NT2/D1 (cell line): ENCODE results near the gene ZNF445.
"Not testable (repeated sequence)": the region's sequence is repeated elsewhere in the genome, so short reads cannot be mapped to it uniquely, and the experiment has no call there.

Experiments used
- DNase-seq: peaks from one replicate; pipeline ENCODE4 v3.0.0-alpha.2; 2011; ENCODE audit warnings: low read depth, low spot score
- H3K27me3 ChIP-seq: 2 replicates; pipeline ENCODE4 v1.6.0; 2011; ENCODE audit warnings: mild to moderate bottlenecking; ENCODE audit not compliant: insufficient read length, insufficient read depth
- H3K36me3 ChIP-seq: 2 replicates; pipeline ENCODE4 v1.6.1; 2011; ENCODE audit warnings: mild to moderate bottlenecking, low read length, mixed read lengths; ENCODE audit not compliant: insufficient read depth, insufficient read length
- H3K4me1 ChIP-seq: 2 replicates; pipeline ENCODE4 v1.5.1; 2011; ENCODE audit not compliant: insufficient read depth, insufficient read length
- H3K4me3 ChIP-seq: 2 replicates; pipeline ENCODE4 v1.5.1; 2011; ENCODE audit warnings: low read depth; ENCODE audit not compliant: insufficient read length
- H3K9ac ChIP-seq: 2 replicates; pipeline ENCODE4 v1.6.0; 2011; ENCODE audit warnings: low read depth; ENCODE audit not compliant: insufficient read length
- H3K9me3 ChIP-seq: 2 replicates; pipeline ENCODE4 v1.5.1; 2011; ENCODE audit warnings: mild to moderate bottlenecking, low read length; ENCODE audit not compliant: insufficient read depth
- SUZ12 ChIP-seq: IDR thresholded peaks from 2 replicates; pipeline ENCODE4 v1.6.1; 2011; ENCODE audit not compliant: insufficient read length, insufficient read depth; ENCODE audit errors: extremely low read depth
- YY1 ChIP-seq: IDR thresholded peaks from 2 replicates; pipeline ENCODE4 v1.6.1; 2011; ENCODE audit not compliant: insufficient read length, insufficient read depth
- ZNF274 ChIP-seq: IDR thresholded peaks from 2 replicates; pipeline ENCODE4 v1.6.1; 2011; ENCODE audit warnings: mild to moderate bottlenecking, low read depth, low read length

The ZNF445 gene

DNA sequence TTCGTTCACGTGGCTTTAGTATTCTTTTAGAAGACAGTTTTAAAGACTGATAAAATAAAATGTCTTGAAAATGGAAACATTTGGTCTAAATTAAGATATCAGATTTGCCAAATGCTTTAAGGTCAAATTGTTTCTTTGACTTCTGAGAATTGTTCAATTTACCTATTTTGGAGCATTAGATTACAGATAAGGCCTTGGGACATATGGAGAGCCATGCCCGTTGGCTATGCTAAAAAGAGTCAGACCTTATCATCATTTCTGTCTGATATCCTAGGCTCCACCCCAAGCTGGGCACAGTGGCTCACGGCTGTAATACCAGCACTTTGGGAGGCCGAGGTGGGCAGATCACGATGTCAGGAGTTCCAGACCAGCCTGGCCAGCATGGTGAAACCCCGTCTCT, 13.0 kb downstream of the ZNF445 start:
- H3K9ac ChIP-seq = no peak overlapping the region
- no peaks in the 10 kb centered on the region for H3K4me1 ChIP-seq
- H3K9me3 ChIP-seq = peaks cover 15% of the 10 kb centered on the region; the same call in 1 of the 2 replicates
- DNase-seq = no peak
- H3K27me3 ChIP-seq = no peaks in the 10 kb centered on the region
- TF ChIP-seq ZNF274 = no peak
- no peak for TF ChIP-seq YY1
- TF ChIP-seq SUZ12 = no peak
- H3K36me3 ChIP-seq = peaks cover 56% of the 10 kb centered on the region
- no peak overlapping the region for H3K4me3 ChIP-seq

DNA sequence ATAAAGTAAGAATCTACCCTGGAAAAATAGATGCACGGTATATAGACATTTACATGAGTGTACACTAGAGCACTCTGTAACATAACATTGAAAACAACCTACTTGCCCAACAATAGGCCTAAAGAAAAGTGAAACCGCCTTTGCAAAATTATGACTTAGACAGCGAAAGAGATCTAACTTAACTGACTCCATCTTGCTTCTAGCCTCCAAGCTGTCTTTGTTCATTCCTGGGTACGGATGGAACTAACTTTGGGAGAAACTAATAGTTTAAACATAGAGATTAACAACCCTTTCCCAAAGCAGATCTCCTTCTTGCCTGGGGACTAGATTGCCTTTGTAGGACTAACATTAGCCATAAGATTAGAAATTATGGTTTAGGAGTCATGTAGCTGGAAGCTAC, 17.4 kb downstream of the ZNF445 start:
- not testable (repeated sequence) for H3K27me3 ChIP-seq, DNase-seq, H3K9ac ChIP-seq, H3K4me1 ChIP-seq, H3K4me3 ChIP-seq
- H3K9me3 ChIP-seq = peaks cover 15% of the 10 kb centered on the region; the same call in 1 of the 2 replicates
- H3K36me3 ChIP-seq = peaks cover 67% of the 10 kb centered on the region

DNA sequence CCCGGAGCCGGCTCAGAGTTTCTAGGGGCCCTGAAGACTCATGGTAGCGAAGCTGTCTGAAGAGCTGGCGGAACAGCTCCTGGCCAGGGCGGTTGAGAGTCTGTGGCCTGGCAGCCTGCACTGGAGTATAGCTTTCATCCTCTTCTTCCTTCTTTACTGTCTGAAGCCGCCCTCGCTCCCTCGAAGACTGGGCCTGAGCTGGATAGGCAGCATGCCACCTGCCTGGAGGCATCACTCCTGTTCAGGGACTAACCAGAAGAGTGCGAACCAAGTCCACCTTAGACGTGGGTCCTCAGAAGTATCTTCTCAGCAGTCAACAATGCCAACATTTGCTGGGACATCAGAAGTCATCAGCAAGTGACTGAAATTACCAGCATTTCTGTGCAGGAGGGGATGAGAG, 22.2 kb downstream of the ZNF445 start:
- no peak for DNase-seq
- no peak for TF ChIP-seq YY1
- no peak for TF ChIP-seq ZNF274
- TF ChIP-seq SUZ12 = no peak
- H3K4me1 ChIP-seq = no peaks in the 10 kb centered on the region
- no peak overlapping the region for H3K4me3 ChIP-seq
- H3K9me3 ChIP-seq = no peaks in the 10 kb centered on the region
- H3K27me3 ChIP-seq = no peaks in the 10 kb centered on the region
- H3K9ac ChIP-seq = no peak overlapping the region
- H3K36me3 ChIP-seq = peaks cover 71% of the 10 kb centered on the region

DNA sequence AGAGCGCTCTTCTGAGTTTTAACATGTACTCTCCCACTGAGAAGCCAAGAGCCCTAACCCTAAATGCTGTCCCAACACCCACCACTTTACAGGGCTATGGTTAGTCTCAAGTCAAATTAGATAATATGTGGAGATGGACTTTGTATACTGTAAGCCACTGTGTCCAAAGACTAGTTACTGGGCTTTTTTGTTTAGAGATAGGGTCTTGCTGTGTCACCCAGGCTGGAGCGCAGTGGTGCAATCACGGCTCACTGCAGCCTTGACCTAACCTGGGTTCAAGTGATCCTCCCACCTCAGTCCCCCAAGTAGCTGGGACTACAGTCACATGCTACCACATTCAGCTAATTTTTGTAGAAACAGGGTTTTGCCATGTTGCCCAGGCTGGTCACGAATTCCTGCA, 23.2 kb downstream of the ZNF445 start:
- no peak overlapping the region for H3K9ac ChIP-seq
- H3K27me3 ChIP-seq = no peaks in the 10 kb centered on the region
- no peak for TF ChIP-seq YY1
- no peak overlapping the region for H3K4me3 ChIP-seq
- H3K9me3 ChIP-seq = no peaks in the 10 kb centered on the region
- peaks cover 82% of the 10 kb centered on the region for H3K36me3 ChIP-seq
- no peak for DNase-seq
- no peaks in the 10 kb centered on the region for H3K4me1 ChIP-seq

GRCh38 chr3:44451441-44451840, 26.0 kb downstream of the ZNF445 start:
- Histone ChIP-seq H3K36me3 (peaks cover 96% of the 10 kb centered on the region), H3K4me1 (no peaks in the 10 kb centered on the region), H3K27me3 (no peaks in the 10 kb centered on the region), H3K4me3 (no peak overlapping the region), H3K9me3 (no peaks in the 10 kb centered on the region), H3K9ac (no peak overlapping the region)
- TF ChIP-seq ZNF274 (no peak), YY1 (no peak), SUZ12 (no peak)
- DNase-seq = no peak

DNA sequence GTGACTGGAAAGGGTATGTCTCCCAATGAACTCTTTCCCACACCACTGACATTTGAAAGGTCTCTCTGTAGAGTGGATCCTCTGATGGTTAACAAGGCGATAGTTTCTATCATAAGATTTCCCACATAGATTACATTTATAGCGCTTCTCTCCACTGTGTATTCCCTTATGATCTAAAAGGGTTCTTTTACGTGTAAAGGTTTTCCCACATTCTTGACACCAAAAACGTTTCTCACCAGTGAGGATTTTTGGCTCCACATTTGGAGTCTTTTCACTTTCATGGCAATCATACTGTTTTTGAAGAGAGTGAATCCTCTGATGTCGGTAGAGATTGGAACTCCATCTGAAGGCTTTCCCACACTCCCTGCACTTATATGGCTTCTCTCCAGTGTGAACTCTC, 30.5 kb downstream of the ZNF445 start:
- no peaks in the 10 kb centered on the region for H3K4me1 ChIP-seq
- TF ChIP-seq YY1 = no peak
- TF ChIP-seq ZNF274 = no peak
- TF ChIP-seq SUZ12 = no peak
- no peaks in the 10 kb centered on the region for H3K9me3 ChIP-seq
- H3K9ac ChIP-seq = no peak overlapping the region
- H3K27me3 ChIP-seq = no peaks in the 10 kb centered on the region
- H3K4me3 ChIP-seq = no peak overlapping the region
- DNase-seq = no peak
- H3K36me3 ChIP-seq = peaks cover 92% of the 10 kb centered on the region

- no peak for TF ChIP-seq ZNF274
- no peak for TF ChIP-seq YY1
- TF ChIP-seq SUZ12 = no peak
- no peak for DNase-seq
Measured at GRCh38 chr3:44445786-44446185, 31.7 kb downstream of the ZNF445 start.

GRCh38 chr3:44444896-44445691, 32.4 kb downstream of the ZNF445 start:
- TF ChIP-seq YY1 (no peak), ZNF274 (no peak), SUZ12 (no peak)
- no peak overlapping the region for H3K9ac ChIP-seq
- H3K27me3 ChIP-seq = no peaks in the 10 kb centered on the region
- peaks cover 81% of the 10 kb centered on the region for H3K36me3 ChIP-seq
- DNase-seq = no peak
- H3K4me3 ChIP-seq = no peak overlapping the region
- H3K9me3 ChIP-seq = no peaks in the 10 kb centered on the region
- H3K4me1 ChIP-seq = no peaks in the 10 kb centered on the region

More at GRCh38 chr3:44445786-44446185, 31.7 kb downstream of the ZNF445 start:
- H3K36me3 ChIP-seq = peaks cover 88% of the 10 kb centered on the region
- no peaks in the 10 kb centered on the region for H3K27me3 ChIP-seq
- H3K9ac ChIP-seq = no peak overlapping the region
- H3K9me3 ChIP-seq = no peaks in the 10 kb centered on the region
- no peaks in the 10 kb centered on the region for H3K4me1 ChIP-seq
- no peak overlapping the region for H3K4me3 ChIP-seq
